PC-9 (cell line): ENCODE results near the gene DRC3.

Source experiments
- EZH2 ChIP-seq: fragments of 200-600 bp; sonication (generic); IDR thresholded peaks from 2 replicates; pipeline ENCODE4 v1.8.0; 2017; ENCODE audit warnings: antibody characterized with exemption, low read depth
- TF ChIP-seq, protein P1 (sequence below): fragments of 200-600 bp; sonication (generic); conservative IDR thresholded peaks from 2 replicates; pipeline ENCODE4 v1.6.1; 2017; ENCODE audit warnings: mixed run types, antibody characterized with exemption, mild to moderate bottlenecking, moderate library complexity

DNA sequence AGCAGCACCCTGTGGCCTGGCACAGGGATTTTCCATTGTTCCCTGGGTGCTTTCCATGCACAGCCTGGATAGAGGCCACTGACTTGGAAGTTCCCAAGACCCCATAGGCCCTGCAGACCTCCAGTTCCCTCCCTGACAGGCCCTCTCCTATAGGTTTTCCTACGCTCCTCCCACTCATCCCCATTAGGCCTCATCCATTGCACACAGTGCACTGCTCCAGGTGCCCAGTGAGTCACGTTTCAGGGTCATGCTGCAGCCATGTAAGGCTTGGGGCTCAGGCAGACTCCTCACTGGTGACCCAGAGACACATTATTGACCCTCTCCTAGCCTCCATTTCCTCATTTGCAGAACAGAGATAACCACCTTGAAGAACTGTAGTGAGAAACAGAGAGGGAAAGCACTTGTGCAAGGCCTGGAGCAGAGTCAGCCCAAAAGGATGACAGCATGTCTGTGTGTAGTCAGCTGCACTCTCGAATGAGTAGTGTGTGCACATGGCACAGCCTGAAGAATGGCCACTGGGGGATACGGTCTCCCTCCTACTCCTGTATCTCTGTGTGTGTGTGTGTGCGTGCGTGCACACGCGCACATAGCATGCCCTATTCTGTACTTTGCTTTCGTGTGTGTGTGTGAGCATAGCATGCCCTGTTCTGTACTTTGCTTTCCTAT is 26.8 kb downstream of the DRC3 start:
- TF ChIP-seq, protein P1, sequence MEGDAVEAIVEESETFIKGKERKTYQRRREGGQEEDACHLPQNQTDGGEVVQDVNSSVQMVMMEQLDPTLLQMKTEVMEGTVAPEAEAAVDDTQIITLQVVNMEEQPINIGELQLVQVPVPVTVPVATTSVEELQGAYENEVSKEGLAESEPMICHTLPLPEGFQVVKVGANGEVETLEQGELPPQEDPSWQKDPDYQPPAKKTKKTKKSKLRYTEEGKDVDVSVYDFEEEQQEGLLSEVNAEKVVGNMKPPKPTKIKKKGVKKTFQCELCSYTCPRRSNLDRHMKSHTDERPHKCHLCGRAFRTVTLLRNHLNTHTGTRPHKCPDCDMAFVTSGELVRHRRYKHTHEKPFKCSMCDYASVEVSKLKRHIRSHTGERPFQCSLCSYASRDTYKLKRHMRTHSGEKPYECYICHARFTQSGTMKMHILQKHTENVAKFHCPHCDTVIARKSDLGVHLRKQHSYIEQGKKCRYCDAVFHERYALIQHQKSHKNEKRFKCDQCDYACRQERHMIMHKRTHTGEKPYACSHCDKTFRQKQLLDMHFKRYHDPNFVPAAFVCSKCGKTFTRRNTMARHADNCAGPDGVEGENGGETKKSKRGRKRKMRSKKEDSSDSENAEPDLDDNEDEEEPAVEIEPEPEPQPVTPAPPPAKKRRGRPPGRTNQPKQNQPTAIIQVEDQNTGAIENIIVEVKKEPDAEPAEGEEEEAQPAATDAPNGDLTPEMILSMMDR = no peak
- TF ChIP-seq EZH2 = no peak
